HEK293 (cell line): ENCODE measurements around the gene SMIM24.

Source experiments
- GLIS2 ChIP-seq: fragments of 450-650 bp; formaldehyde crosslinking; IDR thresholded peaks from 2 replicates; pipeline ENCODE4 v1.5.1; 2016; ENCODE audit warnings: missing biosample characterization, missing genetic modification characterization
- KLF9 ChIP-seq: fragments of 450-650 bp; formaldehyde crosslinking; IDR thresholded peaks from 2 replicates; pipeline ENCODE4 v1.5.1; 2016; ENCODE audit warnings: missing biosample characterization, missing genetic modification characterization, low read depth
- PRDM2 ChIP-seq: fragments of 450-650 bp; formaldehyde crosslinking; IDR thresholded peaks from 2 replicates; pipeline ENCODE4 v1.5.1; 2016; ENCODE audit warnings: missing biosample characterization, missing genetic modification characterization, borderline replicate concordance
- RBAK ChIP-seq: fragments of 450-650 bp; formaldehyde crosslinking; IDR thresholded peaks from 2 replicates; pipeline ENCODE4 v1.5.1; 2016; ENCODE audit warnings: missing biosample characterization, missing genetic modification characterization
- REPIN1 ChIP-seq: fragments of 450-650 bp; formaldehyde crosslinking; IDR thresholded peaks from 2 replicates; pipeline ENCODE4 v1.5.1; 2017; ENCODE audit warnings: missing biosample characterization, missing genetic modification characterization, low read depth
- SCRT1 ChIP-seq: fragments of 450-650 bp; formaldehyde crosslinking; IDR thresholded peaks from 2 replicates; pipeline ENCODE4 v1.5.1; 2016; ENCODE audit warnings: missing biosample characterization, missing genetic modification characterization, borderline replicate concordance
- TRIM28 ChIP-seq: IDR thresholded peaks from 2 replicates; pipeline ENCODE4 v1.6.1; 2011; ENCODE audit warnings: low read length, control low read depth, borderline replicate concordance
- ZBTB48 ChIP-seq: fragments of 450-650 bp; formaldehyde crosslinking; IDR thresholded peaks from 2 replicates; pipeline ENCODE4 v1.5.1; 2016; ENCODE audit warnings: missing biosample characterization, missing genetic modification characterization
- ZBTB6 ChIP-seq: fragments of 450-650 bp; formaldehyde crosslinking; IDR thresholded peaks from 2 replicates; pipeline ENCODE4 v1.5.1; 2017; ENCODE audit warnings: missing biosample characterization, missing genetic modification characterization
- ZBTB8A ChIP-seq: fragments of 450-650 bp; formaldehyde crosslinking; IDR thresholded peaks from 2 replicates; pipeline ENCODE4 v1.5.1; 2016; ENCODE audit warnings: missing biosample characterization, missing genetic modification characterization
- ZFP3 ChIP-seq: fragments of 450-650 bp; formaldehyde crosslinking; IDR thresholded peaks from 2 replicates; pipeline ENCODE4 v1.5.1; 2016; ENCODE audit warnings: low read depth, missing biosample characterization, missing genetic modification characterization
- ZNF114 ChIP-seq: fragments of 450-650 bp; formaldehyde crosslinking; IDR thresholded peaks from 2 replicates; pipeline ENCODE4 v1.5.0; 2017; ENCODE audit warnings: missing biosample characterization, missing genetic modification characterization
- ZNF169 ChIP-seq: fragments of 450-650 bp; formaldehyde crosslinking; IDR thresholded peaks from 2 replicates; pipeline ENCODE4 v1.5.1; 2016; ENCODE audit warnings: missing biosample characterization, missing genetic modification characterization
- ZNF174 ChIP-seq: fragments of 450-650 bp; formaldehyde crosslinking; IDR thresholded peaks from 2 replicates; pipeline ENCODE4 v1.5.0; 2017; ENCODE audit warnings: missing biosample characterization, mild to moderate bottlenecking, missing genetic modification characterization
- ZNF202 ChIP-seq: fragments of 450-650 bp; formaldehyde crosslinking; IDR thresholded peaks from 2 replicates; pipeline ENCODE4 v1.5.1; 2016; ENCODE audit warnings: missing biosample characterization, missing genetic modification characterization, borderline replicate concordance
- ZNF239 ChIP-seq: fragments of 450-650 bp; formaldehyde crosslinking; IDR thresholded peaks from 2 replicates; pipeline ENCODE4 v1.5.1; 2016; ENCODE audit warnings: missing biosample characterization, missing genetic modification characterization
- ZNF248 ChIP-seq: fragments of 450-650 bp; formaldehyde crosslinking; IDR thresholded peaks from 2 replicates; pipeline ENCODE4 v1.5.1; 2017; ENCODE audit warnings: missing biosample characterization, missing genetic modification characterization
- ZNF341 ChIP-seq: fragments of 450-650 bp; formaldehyde crosslinking; IDR thresholded peaks from 2 replicates; pipeline ENCODE4; 2016; ENCODE audit warnings: low read depth, missing biosample characterization, missing genetic modification characterization
- ZNF354C ChIP-seq: fragments of 450-650 bp; formaldehyde crosslinking; IDR thresholded peaks from 2 replicates; pipeline ENCODE4 v1.5.1; 2016; ENCODE audit warnings: missing biosample characterization, missing genetic modification characterization, low read depth, borderline replicate concordance
- ZNF37A ChIP-seq: fragments of 450-650 bp; IDR thresholded peaks from 2 replicates; pipeline ENCODE4 v1.5.1; 2018; ENCODE audit warnings: missing biosample characterization, missing genetic modification characterization
- ZNF391 ChIP-seq: fragments of 450-650 bp; formaldehyde crosslinking; IDR thresholded peaks from 2 replicates; pipeline ENCODE4 v1.5.1; 2016; ENCODE audit warnings: low read depth, missing biosample characterization, missing genetic modification characterization, borderline replicate concordance
- ZNF423 ChIP-seq: fragments of 450-650 bp; formaldehyde crosslinking; IDR thresholded peaks from 2 replicates; pipeline ENCODE4 v1.5.1; 2016; ENCODE audit warnings: missing biosample characterization, missing genetic modification characterization
- ZNF48 ChIP-seq: fragments of 450-650 bp; formaldehyde crosslinking; IDR thresholded peaks from 2 replicates; pipeline ENCODE4 v1.5.1; 2016; ENCODE audit warnings: missing biosample characterization, missing genetic modification characterization
- ZNF529 ChIP-seq: fragments of 450-650 bp; formaldehyde crosslinking; IDR thresholded peaks from 2 replicates; pipeline ENCODE4 v1.5.1; 2017; ENCODE audit warnings: missing genetic modification characterization, missing biosample characterization; ENCODE audit not compliant: insufficient replicate concordance
- ZNF544 ChIP-seq: fragments of 450-650 bp; formaldehyde crosslinking; IDR thresholded peaks from 2 replicates; pipeline ENCODE4 v1.5.0; 2017; ENCODE audit warnings: missing biosample characterization, missing genetic modification characterization
- ZNF555 ChIP-seq: fragments of 450-650 bp; formaldehyde crosslinking; conservative IDR thresholded peaks from 2 replicates; pipeline ENCODE4 v1.5.1; 2017; ENCODE audit warnings: missing biosample characterization, mild to moderate bottlenecking, missing genetic modification characterization, inconsistent platforms
- ZNF571 ChIP-seq: fragments of 450-650 bp; formaldehyde crosslinking; IDR thresholded peaks from 2 replicates; pipeline ENCODE4 v1.5.0; 2017; ENCODE audit warnings: missing biosample characterization, missing genetic modification characterization
- ZNF596 ChIP-seq: fragments of 450-650 bp; IDR thresholded peaks from 2 replicates; pipeline ENCODE4 v1.5.0; 2018; ENCODE audit warnings: missing biosample characterization, mild to moderate bottlenecking, missing genetic modification characterization, moderate library complexity
- ZNF600 ChIP-seq: fragments of 450-650 bp; formaldehyde crosslinking; IDR thresholded peaks from 2 replicates; pipeline ENCODE4 v1.5.1; 2016; ENCODE audit warnings: missing biosample characterization, missing genetic modification characterization
- ZNF621 ChIP-seq: fragments of 450-650 bp; formaldehyde crosslinking; IDR thresholded peaks from 2 replicates; pipeline ENCODE4 v1.5.1; 2017; ENCODE audit warnings: missing biosample characterization, missing genetic modification characterization
- ZNF623 ChIP-seq: fragments of 450-650 bp; formaldehyde crosslinking; IDR thresholded peaks from 2 replicates; pipeline ENCODE4 v1.5.1; 2016; ENCODE audit warnings: missing biosample characterization, missing genetic modification characterization
- ZNF626 ChIP-seq: fragments of 450-650 bp; sonication (Bioruptor Pico); formaldehyde crosslinking; IDR thresholded peaks from 2 replicates; pipeline ENCODE4 v1.5.1; 2018; ENCODE audit warnings: missing biosample characterization, missing genetic modification characterization, inconsistent platforms
- ZNF629 ChIP-seq: fragments of 450-650 bp; formaldehyde crosslinking; IDR thresholded peaks from 2 replicates; pipeline ENCODE4 v1.5.1; 2017; ENCODE audit warnings: missing biosample characterization, missing genetic modification characterization
- ZNF707 ChIP-seq: fragments of 450-650 bp; formaldehyde crosslinking; IDR thresholded peaks from 2 replicates; pipeline ENCODE4 v1.5.1; 2016; ENCODE audit warnings: missing biosample characterization, missing genetic modification characterization
- ZNF747 ChIP-seq: fragments of 450-650 bp; formaldehyde crosslinking; IDR thresholded peaks from 2 replicates; pipeline ENCODE4 v1.5.1; 2016; ENCODE audit warnings: missing biosample characterization, missing genetic modification characterization
- ZNF792 ChIP-seq: fragments of 450-650 bp; formaldehyde crosslinking; IDR thresholded peaks from 2 replicates; pipeline ENCODE4 v1.5.1; 2016; ENCODE audit warnings: missing biosample characterization, missing genetic modification characterization

SMIM24 gene

GRCh38 chr19:3505598-3506383 is 25.5 kb upstream of the SMIM24 start, which contains the start of gene FZR1 (continued):
- TF ChIP-seq PRDM2 (tag by site-specific recombination) (no peak), ZNF571 (tag by site-specific recombination) (no peak), ZNF747 (no peak), ZNF596 (no peak), ZNF707 (no peak), ZNF621 (tag by site-specific recombination) (no peak), RBAK (tag by site-specific recombination) (no peak), ZBTB8A (tag by site-specific recombination) (peak; percentile 46), ZBTB6 (tag by site-specific recombination) (no peak), ZFP3 (tag by site-specific recombination) (no peak), SCRT1 (tag by site-specific recombination) (no peak), ZNF792 (tag by site-specific recombination) (no peak), ZNF544 (tag by site-specific recombination) (no peak), REPIN1 (no peak), ZNF391 (tag by site-specific recombination) (peak; percentile 11; the same call in 1 of the 2 replicates), ZNF248 (tag by site-specific recombination) (no peak), ZNF529 (tag by site-specific recombination) (no peak), ZNF48 (tag by site-specific recombination) (no peak), ZNF239 (tag by site-specific recombination) (no peak), KLF9 (tag by site-specific recombination) (peak; percentile 97), ZNF623 (tag by site-specific recombination) (no peak), ZNF423 (tag by site-specific recombination) (no peak), ZNF626 (tag by site-specific recombination) (no peak), ZNF600 (tag by site-specific recombination) (peak; percentile 52; the same call in 1 of the 2 replicates), ZNF629 (tag by site-specific recombination) (peak; percentile 99), TRIM28 (no peak), ZNF174 (tag by site-specific recombination) (no peak), ZNF354C (tag by site-specific recombination) (no peak), ZNF169 (no peak), ZNF341 (no peak), ZNF555 (tag by site-specific recombination) (no peak), GLIS2 (tag by site-specific recombination) (no peak; the same call in 1 of the 2 replicates), ZBTB48 (tag by site-specific recombination) (peak; percentile 88), ZNF37A (tag by site-specific recombination) (no peak), ZNF202 (tag by site-specific recombination) (no peak), ZNF114 (no peak)
